ENCODE measurements around the gene DKKL1.

- TF ChIP-seq CTCF (conservative IDR thresholded peaks at IDR 0.05) (no peak), ZFX (IDR thresholded peaks at IDR 0.05) (no peak)
Observed at GRCh38 chr19:49417088-49417487, 53.4 kb downstream of the DKKL1 start.
